ENCODE results near the gene KLHL24.

DNA sequence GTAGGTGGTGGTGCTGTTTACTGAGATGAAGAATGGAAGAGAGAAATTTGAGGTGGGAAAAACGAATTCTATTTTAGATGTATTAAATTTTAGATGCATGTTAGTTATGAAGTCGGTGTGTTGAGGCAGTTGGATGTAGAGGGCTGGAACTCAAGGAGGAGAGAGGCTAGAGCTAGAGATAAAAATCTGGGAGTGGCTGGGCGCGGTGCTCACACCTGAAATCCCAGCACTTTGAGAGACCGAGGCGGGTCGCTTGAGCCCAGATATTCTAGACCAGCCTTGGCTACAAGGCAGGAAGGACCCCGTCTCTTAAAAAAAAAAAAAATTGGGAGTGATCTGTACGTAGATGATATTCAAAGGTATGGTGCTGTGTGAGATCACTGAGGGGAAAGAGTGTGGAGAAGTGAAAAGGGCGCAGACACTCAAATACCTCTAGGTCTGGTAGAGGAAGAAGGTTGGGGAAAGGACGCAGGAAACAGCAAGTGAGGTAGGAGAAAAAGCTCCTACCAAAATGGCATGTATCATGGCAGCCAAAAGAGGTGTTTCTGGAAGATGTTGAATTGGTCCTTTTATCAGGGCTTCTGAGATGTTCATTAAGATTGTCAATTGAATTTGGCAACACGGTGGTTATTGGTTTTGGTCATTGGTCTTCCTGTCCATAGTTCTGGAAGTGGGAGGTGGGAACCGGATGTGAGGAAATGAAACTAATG, 64.0 kb downstream of the KLHL24 start:
- no peak for TF ChIP-seq RAD21 (conservative IDR thresholded peaks at IDR 0.05)
- TF ChIP-seq, protein P1, sequence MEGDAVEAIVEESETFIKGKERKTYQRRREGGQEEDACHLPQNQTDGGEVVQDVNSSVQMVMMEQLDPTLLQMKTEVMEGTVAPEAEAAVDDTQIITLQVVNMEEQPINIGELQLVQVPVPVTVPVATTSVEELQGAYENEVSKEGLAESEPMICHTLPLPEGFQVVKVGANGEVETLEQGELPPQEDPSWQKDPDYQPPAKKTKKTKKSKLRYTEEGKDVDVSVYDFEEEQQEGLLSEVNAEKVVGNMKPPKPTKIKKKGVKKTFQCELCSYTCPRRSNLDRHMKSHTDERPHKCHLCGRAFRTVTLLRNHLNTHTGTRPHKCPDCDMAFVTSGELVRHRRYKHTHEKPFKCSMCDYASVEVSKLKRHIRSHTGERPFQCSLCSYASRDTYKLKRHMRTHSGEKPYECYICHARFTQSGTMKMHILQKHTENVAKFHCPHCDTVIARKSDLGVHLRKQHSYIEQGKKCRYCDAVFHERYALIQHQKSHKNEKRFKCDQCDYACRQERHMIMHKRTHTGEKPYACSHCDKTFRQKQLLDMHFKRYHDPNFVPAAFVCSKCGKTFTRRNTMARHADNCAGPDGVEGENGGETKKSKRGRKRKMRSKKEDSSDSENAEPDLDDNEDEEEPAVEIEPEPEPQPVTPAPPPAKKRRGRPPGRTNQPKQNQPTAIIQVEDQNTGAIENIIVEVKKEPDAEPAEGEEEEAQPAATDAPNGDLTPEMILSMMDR (IDR thresholded peaks at IDR 0.05; ENCODE audit: poor library complexity, severe bottlenecking), result no peak
